ENCODE results near the gene PDE11A. TPM values are rescaled to one million over a fixed set of nuclear protein-coding genes. Genes with fewer than 3 reads are reported as not detected.
"Not testable (repeated sequence)": the region's sequence is repeated elsewhere in the genome, so short reads cannot be mapped to it uniquely, and the experiment has no call there.

The PDE11A gene
- total and polyA plus RNA-seq, 8 donors: under 0.01 to 0.87 (median 0.40) TPM; not detected in 2

DNA sequence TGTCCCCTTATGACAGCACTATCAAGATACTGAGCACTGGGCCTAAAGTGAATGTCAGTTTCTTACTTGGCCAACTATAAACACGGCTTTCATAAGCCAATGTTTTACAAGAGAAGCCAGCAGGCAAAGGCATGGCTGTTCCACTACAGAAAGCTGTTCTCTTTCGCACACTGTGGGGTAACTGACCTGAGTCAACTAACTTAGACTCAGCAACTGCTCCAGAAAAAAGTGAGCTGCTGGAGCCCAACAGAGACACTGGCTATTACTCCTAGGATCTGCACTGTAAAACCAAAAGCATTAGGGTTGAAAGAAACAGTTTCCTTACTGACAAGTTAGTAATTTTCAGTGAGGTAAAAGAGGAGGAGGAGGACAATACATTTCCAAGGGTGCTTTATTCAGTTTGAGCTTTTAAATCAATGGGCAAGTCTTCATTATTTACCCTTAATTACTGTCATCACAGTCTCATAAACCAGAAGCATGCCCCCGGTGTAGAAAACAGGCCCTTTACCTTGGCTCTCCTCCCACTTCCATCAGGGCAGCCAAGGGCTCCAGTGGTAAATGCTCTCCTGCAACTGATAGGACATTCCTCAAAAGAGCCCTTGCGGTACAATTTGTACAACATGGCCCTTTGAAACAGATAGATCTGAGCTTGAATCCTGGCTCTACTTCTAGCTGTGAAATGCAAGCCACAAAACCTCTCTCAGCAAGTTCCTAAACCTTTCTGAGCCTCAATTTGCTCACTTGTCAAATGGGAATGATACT, 275.7 kb downstream of the PDE11A start:
- Histone ChIP-seq H3K27ac (no peak overlapping the region), H3K36me3 (no peaks in the 10 kb centered on the region), H3K9me3 (no peaks in the 10 kb centered on the region), H3K4me3 (no peak overlapping the region), H3K4me1 (no peaks in the 10 kb centered on the region), H3K27me3 (no peaks in the 10 kb centered on the region)
- 67 to 73% (median 71%) methylated on average over 4 of the region's 4 CpGs for WGBS, 5 donors
- DNase-seq: peak in 1 of 2 donors; percentile 7
- TF ChIP-seq, protein P1, sequence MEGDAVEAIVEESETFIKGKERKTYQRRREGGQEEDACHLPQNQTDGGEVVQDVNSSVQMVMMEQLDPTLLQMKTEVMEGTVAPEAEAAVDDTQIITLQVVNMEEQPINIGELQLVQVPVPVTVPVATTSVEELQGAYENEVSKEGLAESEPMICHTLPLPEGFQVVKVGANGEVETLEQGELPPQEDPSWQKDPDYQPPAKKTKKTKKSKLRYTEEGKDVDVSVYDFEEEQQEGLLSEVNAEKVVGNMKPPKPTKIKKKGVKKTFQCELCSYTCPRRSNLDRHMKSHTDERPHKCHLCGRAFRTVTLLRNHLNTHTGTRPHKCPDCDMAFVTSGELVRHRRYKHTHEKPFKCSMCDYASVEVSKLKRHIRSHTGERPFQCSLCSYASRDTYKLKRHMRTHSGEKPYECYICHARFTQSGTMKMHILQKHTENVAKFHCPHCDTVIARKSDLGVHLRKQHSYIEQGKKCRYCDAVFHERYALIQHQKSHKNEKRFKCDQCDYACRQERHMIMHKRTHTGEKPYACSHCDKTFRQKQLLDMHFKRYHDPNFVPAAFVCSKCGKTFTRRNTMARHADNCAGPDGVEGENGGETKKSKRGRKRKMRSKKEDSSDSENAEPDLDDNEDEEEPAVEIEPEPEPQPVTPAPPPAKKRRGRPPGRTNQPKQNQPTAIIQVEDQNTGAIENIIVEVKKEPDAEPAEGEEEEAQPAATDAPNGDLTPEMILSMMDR (IDR thresholded peaks at IDR 0.05): no peak
- TF ChIP-seq POLR2A (IDR thresholded peaks at IDR 0.05): no peak
- no peak for TF ChIP-seq POLR2AphosphoS5 (IDR thresholded peaks at IDR 0.05)
- no peak for TF ChIP-seq EP300 (IDR thresholded peaks at IDR 0.05)
- intact Hi-C loops (cut with DNase I; ENCODE audit: low total_unique reads): no loop called here

DNA sequence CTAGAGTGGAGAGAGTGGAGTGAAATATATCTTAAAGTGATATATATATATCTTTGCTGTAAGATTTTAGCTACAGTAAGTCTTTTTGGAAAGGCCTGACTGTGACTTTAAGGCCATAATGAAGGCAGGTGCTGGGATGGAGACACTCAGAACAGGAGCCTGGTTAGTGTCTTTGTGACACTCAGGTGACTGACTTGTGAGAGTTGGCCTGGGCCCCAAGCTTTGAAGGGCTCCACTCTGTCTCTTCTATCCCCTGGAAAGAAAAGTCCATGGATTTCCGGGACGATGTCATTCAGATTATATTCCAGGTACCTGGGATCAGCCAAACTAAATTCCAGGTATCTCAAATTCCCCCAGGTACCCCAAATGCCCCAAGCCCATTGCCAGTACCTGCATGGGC, 276.6 kb downstream of the PDE11A start:
- intact Hi-C loops (cut with DNase I; ENCODE audit: low total_unique reads): no loop called here

DNA sequence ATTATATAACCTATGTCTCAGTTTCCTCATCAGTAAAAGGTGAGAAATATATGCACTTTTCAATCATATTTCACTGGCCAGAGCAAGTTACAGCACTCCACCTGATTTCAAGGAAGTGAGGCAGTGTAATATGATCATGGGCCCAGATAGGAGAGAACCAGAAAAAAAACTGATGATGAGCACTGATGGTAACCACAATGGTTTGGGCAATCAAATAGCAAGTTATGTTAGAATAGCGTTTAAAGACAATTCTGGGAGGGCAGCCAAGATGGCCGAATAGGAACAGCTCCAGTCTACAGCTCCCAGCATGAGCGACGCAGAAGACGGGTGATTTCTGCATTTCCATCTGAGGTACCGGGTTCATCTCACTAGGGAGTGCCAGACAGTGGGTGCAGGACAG, 287.4 kb downstream of the PDE11A start:
- H3K9me3 ChIP-seq; H3K36me3 ChIP-seq; intact Hi-C loops (cut with DNase I; ENCODE audit: low total_unique reads); H3K27me3 ChIP-seq; DNase-seq; H3K27ac ChIP-seq; H3K4me3 ChIP-seq: not testable (repeated sequence)
- peaks cover 0 to 20% (median 7%) of the 10 kb centered on the region in 4 donors for H3K4me1 ChIP-seq
- 54 to 84% (median 75%) methylated on average over 5 to 6 of the region's 6 CpGs for WGBS, 5 donors

More for the DNA sequence above, 276.6 kb downstream of the PDE11A start:
- H3K4me1 ChIP-seq: no peaks in the 10 kb centered on the region
- DNase-seq: no peak
- no peak overlapping the region for H3K27ac ChIP-seq
- no peaks in the 10 kb centered on the region for H3K36me3 ChIP-seq
- TF ChIP-seq POLR2AphosphoS5 (IDR thresholded peaks at IDR 0.05) (no peak), POLR2A (IDR thresholded peaks at IDR 0.05) (no peak), EP300 (IDR thresholded peaks at IDR 0.05) (no peak)
- TF ChIP-seq, protein P1 (IDR thresholded peaks at IDR 0.05): no peak
- H3K27me3 ChIP-seq: no peaks in the 10 kb centered on the region
- no peak overlapping the region for H3K4me3 ChIP-seq
- no peaks in the 10 kb centered on the region for H3K9me3 ChIP-seq
- WGBS, 5 donors: 90 to 100% (median 98%) methylated on average over 2 of the region's 2 CpGs

DNA sequence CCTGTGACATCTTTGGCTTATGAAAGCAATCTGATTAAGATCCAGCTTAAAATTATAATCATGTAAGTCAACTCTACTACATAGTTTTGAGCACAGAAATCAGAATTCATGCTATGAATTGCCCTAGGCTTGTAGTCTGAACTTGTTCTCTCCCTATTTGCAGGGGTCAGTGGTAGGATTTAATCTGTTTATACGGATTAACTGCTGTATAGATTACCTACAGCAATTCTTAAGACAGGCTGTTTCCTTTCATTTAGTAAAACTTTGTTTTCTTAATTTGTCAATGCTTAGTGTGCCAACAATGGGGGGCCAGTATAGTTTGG, 287.9 kb downstream of the PDE11A start:
- intact Hi-C loops (cut with DNase I; ENCODE audit: low total_unique reads): no loop called here
- H3K4me3 ChIP-seq: no peak overlapping the region

More for the DNA sequence above, 287.9 kb downstream of the PDE11A start:
- Histone ChIP-seq H3K27ac (peak overlapping the region in 2 of 5 donors; percentile 37 to 47), H3K27me3 (no peaks in the 10 kb centered on the region), H3K9me3 (no peaks in the 10 kb centered on the region), H3K36me3 (no peaks in the 10 kb centered on the region), H3K4me1 (peaks cover 0 to 20% (median 7%) of the 10 kb centered on the region in 4 donors)
- 15 to 35% (median 24%) methylated on average over 1 of the region's 1 CpG for WGBS, 5 donors
- TF ChIP-seq EP300 (IDR thresholded peaks at IDR 0.05): no peak
- TF ChIP-seq POLR2AphosphoS5 (IDR thresholded peaks at IDR 0.05): no peak
- TF ChIP-seq, protein P1 (IDR thresholded peaks at IDR 0.05): no peak
- no peak for TF ChIP-seq POLR2A (IDR thresholded peaks at IDR 0.05)
- no peak for DNase-seq
